OCI-LY1 (cell line): ENCODE measurements around the gene TCF4.

ENCODE experiments used
- H2AFZ ChIP-seq: fragments of 200-600 bp; sonication (generic), shearing (Covaris generic); 2 replicates; pipeline ENCODE4 v1.6.0; 2014; ENCODE audit warnings: antibody characterized with exemption, mild to moderate bottlenecking, low read length
- H3F3A ChIP-seq: fragments of 200-600 bp; sonication (generic), shearing (Covaris generic); 2 replicates; pipeline ENCODE4 v1.6.0; 2014; ENCODE audit warnings: mild to moderate bottlenecking, antibody characterized with exemption, low read length, moderate library complexity; ENCODE audit not compliant: insufficient read depth
- H3K27ac ChIP-seq: fragments of 200-600 bp; sonication (generic); 2 replicates; pipeline ENCODE4 v1.5.1; 2014; ENCODE audit warnings: low read length, mixed run types, mild to moderate bottlenecking, low read depth; ENCODE audit not compliant: poor library complexity, severe bottlenecking
- H3K27me3 ChIP-seq: fragments of 200-600 bp; sonication (generic); 2 replicates; pipeline ENCODE4 v1.6.0; 2014; ENCODE audit warnings: antibody characterized with exemption, mild to moderate bottlenecking, low read length, moderate library complexity; ENCODE audit not compliant: insufficient read depth
- H3K36me3 ChIP-seq: fragments of 200-600 bp; sonication (generic); 2 replicates; pipeline ENCODE4 v1.6.1; 2014; ENCODE audit warnings: mild to moderate bottlenecking, antibody characterized with exemption, low read length, moderate library complexity, mixed read lengths; ENCODE audit not compliant: insufficient read depth
- H3K4me1 ChIP-seq: fragments of 200-600 bp; sonication (generic); 2 replicates; pipeline ENCODE4 v1.5.1; 2014; ENCODE audit warnings: mild to moderate bottlenecking, low read length, moderate library complexity; ENCODE audit not compliant: insufficient read depth, severe bottlenecking
- H3K4me2 ChIP-seq: fragments of 200-600 bp; sonication (generic), shearing (Covaris generic); 2 replicates; pipeline ENCODE4 v1.6.1; 2014; ENCODE audit warnings: low read length
- H3K4me3 ChIP-seq: fragments of 200-600 bp; sonication (generic); 2 replicates; pipeline ENCODE4 v1.5.1; 2014; ENCODE audit warnings: low read length, low read depth, mild to moderate bottlenecking, mixed read lengths; ENCODE audit not compliant: poor library complexity, severe bottlenecking
- H3K79me2 ChIP-seq: fragments of 200-600 bp; shearing (Covaris generic); 2 replicates; pipeline ENCODE4 v1.6.1; 2016; ENCODE audit warnings: mixed run types, low read length, mixed read lengths; ENCODE audit not compliant: insufficient read depth
- H3K9ac ChIP-seq: fragments of 200-600 bp; sonication (generic), shearing (Covaris generic); 2 replicates; pipeline ENCODE4 v1.6.1; 2014; ENCODE audit warnings: mild to moderate bottlenecking, low read length, mixed read lengths
- H3K9me2 ChIP-seq: fragments of 200-600 bp; sonication (generic), shearing (Covaris generic); 2 replicates; pipeline ENCODE4 v1.6.1; 2014; ENCODE audit warnings: low read depth, mild to moderate bottlenecking, low read length, mixed read lengths
- H3K9me3 ChIP-seq: fragments of 200-600 bp; shearing (Covaris generic); 2 replicates; pipeline ENCODE4 v1.6.1; 2014; ENCODE audit warnings: low read length, mixed read lengths
- H4K20me1 ChIP-seq: fragments of 200-600 bp; sonication (generic), shearing (Covaris generic); 2 replicates; pipeline ENCODE4 v1.6.0; 2016; ENCODE audit warnings: mild to moderate bottlenecking, low read length; ENCODE audit not compliant: insufficient read depth
- CTCF ChIP-seq: fragments of 200-600 bp; sonication (generic), shearing (Covaris generic); IDR thresholded peaks from 2 replicates; pipeline ENCODE4 v1.5.1; 2017; ENCODE audit warnings: mild to moderate bottlenecking, antibody characterized with exemption, low read length, moderate library complexity, mixed read lengths
- EZH2 ChIP-seq: fragments of 200-600 bp; sonication (generic), shearing (Covaris generic); IDR thresholded peaks from 2 replicates; pipeline ENCODE4 v1.8.0; 2017; ENCODE audit warnings: borderline replicate concordance, mixed run types, mild to moderate bottlenecking, antibody characterized with exemption, low read length, moderate library complexity, mixed read lengths

Gene TCF4

GRCh38 chr18:55419947-55420664 is 167.9 kb downstream of the TCF4 start:
- Histone ChIP-seq H2AFZ (no peak overlapping the region), H3K4me1 (peaks cover 82% of the 10 kb centered on the region), H3K4me3 (peak overlapping the region; percentile 79), H4K20me1 (no peaks in the 10 kb centered on the region), H3K27me3 (no peaks in the 10 kb centered on the region), H3K79me2 (peaks cover 73% of the 10 kb centered on the region), H3K4me2 (peak overlapping the region; percentile 85), H3K27ac (peak overlapping the region; percentile 98), H3F3A (0 out of 2 replicates have a peak, but pooled peaks cover 5% of the 10 kb centered on the region), H3K9ac (peak overlapping the region; percentile 90), H3K9me3 (no peaks in the 10 kb centered on the region), H3K9me2 (no peaks in the 10 kb centered on the region), H3K36me3 (no peaks in the 10 kb centered on the region; the same call in 1 of the 2 replicates)
- TF ChIP-seq EZH2 (no peak), CTCF (no peak)

- no peaks in the 10 kb centered on the region for H3K9me3 ChIP-seq
- H4K20me1 ChIP-seq = no peaks in the 10 kb centered on the region
- H3K4me3 ChIP-seq = peak overlapping the region; percentile 79
- peak overlapping the region; percentile 85 for H3K4me2 ChIP-seq
- H3K9me2 ChIP-seq = no peaks in the 10 kb centered on the region
- no peaks in the 10 kb centered on the region for H3K27me3 ChIP-seq
- H3K9ac ChIP-seq = peak overlapping the region; percentile 90
- H2AFZ ChIP-seq = no peak overlapping the region
- peaks cover 82% of the 10 kb centered on the region for H3K4me1 ChIP-seq
- no peak for TF ChIP-seq EZH2
- TF ChIP-seq CTCF = no peak
- no peaks in the 10 kb centered on the region; the same call in 1 of the 2 replicates for H3K36me3 ChIP-seq
- 0 out of 2 replicates have a peak, but pooled peaks cover 5% of the 10 kb centered on the region for H3F3A ChIP-seq
- peaks cover 76% of the 10 kb centered on the region for H3K79me2 ChIP-seq
- peak overlapping the region; percentile 98 for H3K27ac ChIP-seq
Observed at GRCh38 chr18:55419132-55419946, 168.7 kb downstream of the TCF4 start.

- Histone ChIP-seq H3F3A (0 out of 2 replicates have a peak, but pooled peaks cover 5% of the 10 kb centered on the region), H3K79me2 (peaks cover 83% of the 10 kb centered on the region)
Observed at GRCh38 chr18:55418439-55418838, 169.6 kb downstream of the TCF4 start.

More at GRCh38 chr18:55418439-55418838, 169.6 kb downstream of the TCF4 start:
- Histone ChIP-seq H3K27me3 (no peaks in the 10 kb centered on the region), H3K4me3 (peak overlapping the region; percentile 79), H3K4me2 (peak overlapping the region; percentile 85), H3K9ac (peak overlapping the region; percentile 90), H4K20me1 (no peaks in the 10 kb centered on the region), H3K9me2 (no peaks in the 10 kb centered on the region), H3K4me1 (peaks cover 80% of the 10 kb centered on the region), H2AFZ (no peak overlapping the region), H3K9me3 (no peaks in the 10 kb centered on the region), H3K36me3 (no peaks in the 10 kb centered on the region; the same call in 1 of the 2 replicates), H3K27ac (peak overlapping the region; percentile 98)
- TF ChIP-seq CTCF (no peak), EZH2 (no peak)
